H9 (cell line): ENCODE measurements around the gene S100A8. TPM values are rescaled to one million over a fixed set of nuclear protein-coding genes. Genes with fewer than 3 reads are reported as not detected.
"Not testable (repeated sequence)": the region's sequence is repeated elsewhere in the genome, so short reads cannot be mapped to it uniquely, and the experiment has no call there.

Experiments
- DNase-seq: peaks from one replicate; pipeline ENCODE4 v3.0.0-alpha.2; 2017
- H2AFZ ChIP-seq: one replicate; pipeline ENCODE4 v1.6.1; 2013; ENCODE audit warnings: mild to moderate bottlenecking, low read length, control low read depth, moderate library complexity
- H2AK5ac ChIP-seq: 2 replicates; pipeline ENCODE4 v1.6.1; 2013; ENCODE audit warnings: low read length, control low read depth, mixed read lengths; ENCODE audit not compliant: insufficient read length
- H2BK120ac ChIP-seq: one replicate; pipeline ENCODE4 v1.6.1; 2013; ENCODE audit warnings: low read depth, mild to moderate bottlenecking, low read length, control low read depth, inconsistent platforms; ENCODE audit not compliant: poor library complexity, severe bottlenecking
- H2BK12ac ChIP-seq: 2 replicates; pipeline ENCODE4 v1.6.1; 2013; ENCODE audit warnings: low read length, control low read depth, mixed read lengths, low read depth; ENCODE audit not compliant: insufficient read length
- H2BK15ac ChIP-seq: 2 replicates; pipeline ENCODE4 v1.6.1; 2013; ENCODE audit warnings: low read depth, low read length, control low read depth
- H2BK20ac ChIP-seq: one replicate; pipeline ENCODE4 v1.6.1; 2013; ENCODE audit warnings: low read depth, mild to moderate bottlenecking, low read length, control low read depth, inconsistent platforms; ENCODE audit not compliant: poor library complexity, severe bottlenecking
- H2BK5ac ChIP-seq: 2 replicates; pipeline ENCODE4 v1.6.1; 2013; ENCODE audit warnings: low read length, control low read depth, mixed read lengths; ENCODE audit not compliant: insufficient read length
- H3K14ac ChIP-seq: 2 replicates; pipeline ENCODE4 v1.6.1; 2013; ENCODE audit warnings: low read length, control low read depth; ENCODE audit not compliant: insufficient read depth
- H3K18ac ChIP-seq: 2 replicates; pipeline ENCODE4 v1.6.1; 2013; ENCODE audit warnings: low read depth, mild to moderate bottlenecking, mixed read lengths, low read length, control low read depth; ENCODE audit not compliant: insufficient read length
- H3K23ac ChIP-seq: 2 replicates; pipeline ENCODE4 v1.6.1; 2013; ENCODE audit warnings: low read length, control low read depth, mixed read lengths, low read depth; ENCODE audit not compliant: insufficient read length
- H3K23me2 ChIP-seq: 2 replicates; pipeline ENCODE4 v1.6.1; 2013; ENCODE audit warnings: low read depth, mild to moderate bottlenecking, mixed read lengths, low read length, control low read depth; ENCODE audit not compliant: insufficient read length, poor library complexity, severe bottlenecking
- H3K27ac ChIP-seq: 2 replicates; pipeline ENCODE4 v1.5.1; 2013; ENCODE audit warnings: low read length, control low read depth, mixed read lengths, low read depth; ENCODE audit not compliant: insufficient read length
- H3K27me3 ChIP-seq: 2 replicates; pipeline ENCODE4 v1.6.1; 2013; ENCODE audit warnings: low read length, control low read depth, inconsistent platforms; ENCODE audit not compliant: insufficient read depth
- H3K4ac ChIP-seq: 2 replicates; pipeline ENCODE4 v1.6.1; 2013; ENCODE audit warnings: low read depth, mild to moderate bottlenecking, control low read depth, inconsistent platforms, low read length, moderate library complexity
- H3K4me1 ChIP-seq: 2 replicates; pipeline ENCODE4 v1.6.1; 2013; ENCODE audit warnings: low read length, control low read depth, inconsistent platforms; ENCODE audit not compliant: insufficient read depth
- H3K4me2 ChIP-seq: 2 replicates; pipeline ENCODE4 v1.6.1; 2013; ENCODE audit warnings: low read length, control low read depth, mixed read lengths; ENCODE audit not compliant: insufficient read length, insufficient read depth
- H3K56ac ChIP-seq: 2 replicates; pipeline ENCODE4 v1.6.1; 2013; ENCODE audit warnings: low read depth, mild to moderate bottlenecking, mixed read lengths, low read length, control low read depth; ENCODE audit not compliant: insufficient read length
- H3K79me1 ChIP-seq: 2 replicates; pipeline ENCODE4 v1.6.1; 2013; ENCODE audit warnings: low read depth, mild to moderate bottlenecking, moderate library complexity, low read length, control low read depth, inconsistent platforms; ENCODE audit not compliant: insufficient read depth, poor library complexity, severe bottlenecking
- H3K79me2 ChIP-seq: 2 replicates; pipeline ENCODE4 v1.6.1; 2013; ENCODE audit warnings: low read length, control low read depth, inconsistent platforms; ENCODE audit not compliant: insufficient read depth
- H3K9ac ChIP-seq: 2 replicates; pipeline ENCODE4 v1.6.1; 2013; ENCODE audit warnings: low read length, control low read depth, mixed read lengths; ENCODE audit not compliant: insufficient read length; ENCODE audit errors: extremely low read depth
- H3K9me3 ChIP-seq: one replicate; pipeline ENCODE4 v1.6.1; 2013; ENCODE audit warnings: low read depth, low read length, inconsistent platforms; ENCODE audit not compliant: control insufficient read depth
- H3T11ph ChIP-seq: one replicate; pipeline ENCODE4 v1.6.1; 2013; ENCODE audit warnings: mild to moderate bottlenecking, low read length, control low read depth, inconsistent platforms
- H4K20me1 ChIP-seq: one replicate; pipeline ENCODE4 v1.6.1; 2013; ENCODE audit not compliant: control insufficient read depth, insufficient read length, insufficient read depth
- H4K5ac ChIP-seq: 2 replicates; pipeline ENCODE4 v1.6.1; 2013; ENCODE audit warnings: low read depth, mild to moderate bottlenecking, mixed read lengths, low read length, control low read depth; ENCODE audit not compliant: insufficient read length
- H4K8ac ChIP-seq: replicated peaks from 2 replicates; pipeline ENCODE4 v1.6.1; 2013; ENCODE audit warnings: low read length, control low read depth, mixed read lengths, low read depth; ENCODE audit not compliant: insufficient read length
- H4K91ac ChIP-seq: 2 replicates; pipeline ENCODE4 v1.6.1; 2013; ENCODE audit warnings: low read depth, mild to moderate bottlenecking, moderate library complexity, mixed read lengths, low read length, control low read depth; ENCODE audit not compliant: insufficient read length
- H3K27ac Mint-ChIP-seq, 3 experiments: 2 replicates in 2 of 3; 3 replicates in 1 of 3; pipeline ENCODE4 v1.8.0; 2020 to 2021; ENCODE audit warnings: mixed read lengths in 3 of 3, mild to moderate bottlenecking in 1 of 3, moderate library complexity in 1 of 3
- H3K27me3 Mint-ChIP-seq: 2 replicates; pipeline ENCODE4 v1.8.0; 2021; ENCODE audit warnings: low read depth, mild to moderate bottlenecking, moderate library complexity, mixed read lengths
- H3K36me3 Mint-ChIP-seq, 3 experiments: 2 replicates in 2 of 3; 3 replicates in 1 of 3; pipeline ENCODE4 v1.8.0; 2020 to 2021; ENCODE audit warnings: low read depth in 3 of 3, mixed read lengths in 3 of 3; ENCODE audit not compliant: insufficient read depth in 1 of 3
- H3K4me1 Mint-ChIP-seq, 2 experiments: 2 replicates each; pipeline ENCODE4 v1.8.0; 2020; ENCODE audit warnings: mixed read lengths in 2 of 2
- H3K4me3 Mint-ChIP-seq, 2 experiments: 2 replicates in 1 of 2; 3 replicates in 1 of 2; pipeline ENCODE4 v1.8.0; 2020 to 2021; ENCODE audit warnings: mild to moderate bottlenecking in 2 of 2, mixed read lengths in 2 of 2, moderate library complexity in 1 of 2
- H3K9me3 Mint-ChIP-seq, 2 experiments: 2 replicates in 1 of 2; 3 replicates in 1 of 2; pipeline ENCODE4 v1.8.0; 2020; ENCODE audit warnings: mild to moderate bottlenecking in 2 of 2, mixed read lengths in 2 of 2, moderate library complexity in 1 of 2
- WGBS: extraction: QIAGEN DNeasy Blood & Tissue Kit; methylation state at CpG from one replicate; pipeline ENCODE4 v1.1.7; 2013; ENCODE audit warnings: missing lambda C conversion rate, low lambda C conversion rate, mixed read lengths; ENCODE audit not compliant: insufficient read length; ENCODE audit errors: extremely low coverage; 5-methylcytosine and 5-hydroxymethylcytosine counted together
- total RNA-seq: library from RNA; stranded (reverse); gene quantifications from 2 replicates; pipeline ENCODE4 v1.2.1, GENCODE V29; 2021

Gene S100A8
- total RNA-seq, 1 experiment from 2014 or later = not detected

DNA sequence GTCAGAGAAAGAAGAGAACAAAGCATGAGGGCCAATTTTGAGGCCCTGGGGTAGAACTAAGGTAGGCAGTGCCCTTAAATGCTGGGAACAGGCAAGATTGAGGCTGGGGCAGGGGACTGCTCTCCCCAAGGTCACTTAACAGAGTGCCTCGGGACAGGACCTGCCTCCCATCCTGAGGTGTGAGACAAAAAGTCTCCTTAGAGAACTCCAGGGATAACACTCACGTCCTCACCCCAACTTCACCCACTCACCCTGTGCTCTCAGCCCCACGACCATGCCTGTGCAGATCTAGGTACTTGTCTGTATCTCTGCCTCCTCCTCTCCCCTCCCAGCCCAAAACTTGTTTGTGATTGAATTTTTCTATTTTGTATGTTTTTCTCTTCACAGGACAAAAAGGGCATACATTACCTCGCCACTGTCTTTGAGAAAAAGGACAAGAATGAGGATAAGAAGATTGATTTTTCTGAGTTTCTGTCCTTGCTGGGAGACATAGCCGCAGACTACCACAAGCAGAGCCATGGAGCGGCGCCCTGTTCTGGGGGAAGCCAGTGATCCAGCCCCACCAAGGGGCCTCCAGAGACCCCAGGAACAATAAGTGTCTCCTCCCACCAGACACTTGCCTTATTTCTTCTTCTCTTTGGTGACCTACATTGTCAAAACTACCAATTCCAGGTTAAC lies 28.0 kb upstream of the S100A8 start:
- not testable (repeated sequence) for H4K8ac ChIP-seq, H3K36me3 Mint-ChIP-seq, H2BK120ac ChIP-seq

More for the DNA sequence above, 28.0 kb upstream of the S100A8 start:
- H3K9me3 ChIP-seq, H3K9me3 Mint-ChIP-seq, H3K4me1 ChIP-seq, H2BK5ac ChIP-seq, H3K4me1 Mint-ChIP-seq, H3K18ac ChIP-seq, H2AK5ac ChIP-seq, H3K27me3 ChIP-seq, DNase-seq, H3K79me1 ChIP-seq, H3K23ac ChIP-seq, H3K4ac ChIP-seq, H4K20me1 ChIP-seq, H4K91ac ChIP-seq, H3K4me2 ChIP-seq, H3K23me2 ChIP-seq, H3T11ph ChIP-seq, H4K5ac ChIP-seq, H3K27ac ChIP-seq, H2BK20ac ChIP-seq, H3K9ac ChIP-seq, H3K27ac Mint-ChIP-seq, H2BK12ac ChIP-seq, H2AFZ ChIP-seq, H3K14ac ChIP-seq, H3K56ac ChIP-seq, H3K79me2 ChIP-seq, H2BK15ac ChIP-seq, H3K4me3 Mint-ChIP-seq: not testable (repeated sequence)
- H3K27me3 Mint-ChIP-seq = peaks cover 11% of the 10 kb centered on the region
- WGBS = no CpG with 5 or more reads among the region's 7 CpGs
